Rectal smooth muscle tissue (tissue), 1 donor: ENCODE measurements around the gene ZBP1.

Experiments
- H3K27ac ChIP-seq: one replicate; pipeline ENCODE4 v1.7.0; 2013; ENCODE audit warnings: low read depth, low read length, inconsistent platforms
- H3K27me3 ChIP-seq: one replicate; pipeline ENCODE4 v1.7.0; 2013; ENCODE audit warnings: low read length; ENCODE audit not compliant: control insufficient read depth, insufficient read depth
- H3K36me3 ChIP-seq: one replicate; pipeline ENCODE4 v1.7.0; 2013; ENCODE audit warnings: low read length; ENCODE audit not compliant: control insufficient read depth, insufficient read depth
- H3K4me1 ChIP-seq: one replicate; pipeline ENCODE4 v1.7.0; 2013; ENCODE audit warnings: low read length; ENCODE audit not compliant: control insufficient read depth, insufficient read depth
- H3K4me3 ChIP-seq: one replicate; pipeline ENCODE4 v1.7.0; 2013; ENCODE audit warnings: low read length
- H3K9ac ChIP-seq: one replicate; pipeline ENCODE4 v1.7.0; 2013; ENCODE audit warnings: low read length

The ZBP1 gene

GRCh38 chr20:57662456-57663240 lies 42.4 kb upstream of the ZBP1 start:
- H3K27me3 ChIP-seq: no peaks in the 10 kb centered on the region
- no peak overlapping the region for H3K4me3 ChIP-seq
- H3K27ac ChIP-seq: no peak overlapping the region
- no peaks in the 10 kb centered on the region for H3K4me1 ChIP-seq
- H3K36me3 ChIP-seq: peaks cover 4% of the 10 kb centered on the region
- no peak overlapping the region for H3K9ac ChIP-seq

GRCh38 chr20:57661746-57662455 lies 41.7 kb upstream of the ZBP1 start:
- Histone ChIP-seq H3K27me3 (no peaks in the 10 kb centered on the region), H3K36me3 (peaks cover 6% of the 10 kb centered on the region), H3K4me3 (no peak overlapping the region), H3K27ac (no peak overlapping the region), H3K9ac (no peak overlapping the region), H3K4me1 (no peaks in the 10 kb centered on the region)

GRCh38 chr20:57660922-57661745 lies 40.9 kb upstream of the ZBP1 start:
- Histone ChIP-seq H3K27ac (no peak overlapping the region), H3K4me3 (no peak overlapping the region), H3K4me1 (no peaks in the 10 kb centered on the region), H3K36me3 (peaks cover 8% of the 10 kb centered on the region), H3K9ac (no peak overlapping the region), H3K27me3 (no peaks in the 10 kb centered on the region)

GRCh38 chr20:57660181-57660921 lies 40.1 kb upstream of the ZBP1 start:
- Histone ChIP-seq H3K27ac (no peak overlapping the region), H3K4me3 (no peak overlapping the region), H3K36me3 (peaks cover 8% of the 10 kb centered on the region), H3K27me3 (no peaks in the 10 kb centered on the region), H3K4me1 (no peaks in the 10 kb centered on the region), H3K9ac (no peak overlapping the region)

GRCh38 chr20:57659517-57660180 lies 39.4 kb upstream of the ZBP1 start:
- H3K4me1 ChIP-seq: no peaks in the 10 kb centered on the region
- H3K36me3 ChIP-seq: peaks cover 8% of the 10 kb centered on the region
- H3K27ac ChIP-seq: no peak overlapping the region
- H3K9ac ChIP-seq: no peak overlapping the region
- no peaks in the 10 kb centered on the region for H3K27me3 ChIP-seq
- no peak overlapping the region for H3K4me3 ChIP-seq

GRCh38 chr20:57658833-57659516 lies 38.7 kb upstream of the ZBP1 start:
- H3K27ac ChIP-seq: no peak overlapping the region

GRCh38 chr20:57658447-57658832 lies 38.2 kb upstream of the ZBP1 start:
- no peak overlapping the region for H3K4me3 ChIP-seq
- peaks cover 8% of the 10 kb centered on the region for H3K36me3 ChIP-seq
- no peak overlapping the region for H3K27ac ChIP-seq
- peaks cover 2% of the 10 kb centered on the region for H3K4me1 ChIP-seq
- H3K27me3 ChIP-seq: peaks cover 2% of the 10 kb centered on the region
- H3K9ac ChIP-seq: no peak overlapping the region

More at GRCh38 chr20:57658833-57659516, 38.7 kb upstream of the ZBP1 start:
- H3K36me3 ChIP-seq: peaks cover 8% of the 10 kb centered on the region
- H3K9ac ChIP-seq: no peak overlapping the region
- no peaks in the 10 kb centered on the region for H3K27me3 ChIP-seq
- H3K4me3 ChIP-seq: no peak overlapping the region
- peaks cover 2% of the 10 kb centered on the region for H3K4me1 ChIP-seq

GRCh38 chr20:57657535-57658446 lies 37.6 kb upstream of the ZBP1 start:
- H3K27me3 ChIP-seq: peaks cover 2% of the 10 kb centered on the region
- no peak overlapping the region for H3K9ac ChIP-seq
- H3K36me3 ChIP-seq: peaks cover 8% of the 10 kb centered on the region
- H3K4me1 ChIP-seq: peaks cover 2% of the 10 kb centered on the region
- H3K27ac ChIP-seq: no peak overlapping the region
- no peak overlapping the region for H3K4me3 ChIP-seq

- Histone ChIP-seq H3K36me3 (peaks cover 8% of the 10 kb centered on the region), H3K27ac (no peak overlapping the region), H3K27me3 (peaks cover 2% of the 10 kb centered on the region), H3K4me1 (peaks cover 2% of the 10 kb centered on the region), H3K9ac (no peak overlapping the region), H3K4me3 (no peak overlapping the region)
Observed at GRCh38 chr20:57656821-57657534, 36.8 kb upstream of the ZBP1 start.

GRCh38 chr20:57656252-57656820 lies 36.1 kb upstream of the ZBP1 start:
- Histone ChIP-seq H3K9ac (no peak overlapping the region), H3K4me1 (peaks cover 2% of the 10 kb centered on the region), H3K36me3 (peaks cover 8% of the 10 kb centered on the region), H3K4me3 (no peak overlapping the region), H3K27ac (no peak overlapping the region), H3K27me3 (peaks cover 2% of the 10 kb centered on the region)
